Suprapubic skin (tissue), 4 donors: Measurements from ENCODE around the gene TMEM245.

Experiments used
- POLR2A ChIP-seq, 2 donors: fragments of 450-650 bp; IDR thresholded peaks; one replicate each; pipeline ENCODE4 v1.6.1; 2017; ENCODE audit warnings: antibody characterized with exemption in 2 of 2, mild to moderate bottlenecking in 2 of 2, moderate library complexity in 2 of 2
- POLR2AphosphoS5 ChIP-seq, 3 donors: sonication (generic); formaldehyde crosslinking; IDR thresholded peaks; one replicate each; pipeline ENCODE4 v1.6.1; 2017; ENCODE audit warnings: antibody characterized with exemption in 3 of 3
- TF ChIP-seq, protein P1 (sequence below), 2 donors: fragments of 200-600 bp in 1 of 2; fragments of 450-650 bp in 1 of 2; sonication (generic) in 1 of 2; IDR thresholded peaks; one replicate each; pipeline ENCODE4 v1.5.1; 2016 to 2019; ENCODE audit warnings: antibody characterized with exemption in 2 of 2, mild to moderate bottlenecking in 1 of 2, moderate library complexity in 1 of 2

DNA sequence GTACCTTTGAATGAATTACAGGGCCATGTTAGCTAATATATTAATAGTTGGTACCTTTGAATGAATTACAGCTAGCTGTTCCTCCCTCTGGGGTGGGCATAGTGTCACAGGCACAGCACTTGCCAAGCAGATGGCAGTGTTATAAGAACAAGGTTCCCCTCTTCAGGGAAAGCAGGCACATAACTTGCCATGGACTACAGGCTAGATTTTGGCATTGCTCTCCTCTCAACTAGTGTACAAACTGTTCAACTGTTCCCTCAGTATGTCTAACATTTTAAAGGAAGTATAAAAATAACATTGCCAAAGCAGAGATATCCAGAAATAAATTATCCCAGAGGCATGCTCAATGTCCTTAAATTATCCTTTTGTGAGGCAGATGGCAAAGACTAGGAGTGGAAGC is 151.8 kb downstream of the TMEM245 start:
- no peak for TF ChIP-seq POLR2AphosphoS5 (IDR thresholded peaks at IDR 0.05)
- TF ChIP-seq, protein P1, sequence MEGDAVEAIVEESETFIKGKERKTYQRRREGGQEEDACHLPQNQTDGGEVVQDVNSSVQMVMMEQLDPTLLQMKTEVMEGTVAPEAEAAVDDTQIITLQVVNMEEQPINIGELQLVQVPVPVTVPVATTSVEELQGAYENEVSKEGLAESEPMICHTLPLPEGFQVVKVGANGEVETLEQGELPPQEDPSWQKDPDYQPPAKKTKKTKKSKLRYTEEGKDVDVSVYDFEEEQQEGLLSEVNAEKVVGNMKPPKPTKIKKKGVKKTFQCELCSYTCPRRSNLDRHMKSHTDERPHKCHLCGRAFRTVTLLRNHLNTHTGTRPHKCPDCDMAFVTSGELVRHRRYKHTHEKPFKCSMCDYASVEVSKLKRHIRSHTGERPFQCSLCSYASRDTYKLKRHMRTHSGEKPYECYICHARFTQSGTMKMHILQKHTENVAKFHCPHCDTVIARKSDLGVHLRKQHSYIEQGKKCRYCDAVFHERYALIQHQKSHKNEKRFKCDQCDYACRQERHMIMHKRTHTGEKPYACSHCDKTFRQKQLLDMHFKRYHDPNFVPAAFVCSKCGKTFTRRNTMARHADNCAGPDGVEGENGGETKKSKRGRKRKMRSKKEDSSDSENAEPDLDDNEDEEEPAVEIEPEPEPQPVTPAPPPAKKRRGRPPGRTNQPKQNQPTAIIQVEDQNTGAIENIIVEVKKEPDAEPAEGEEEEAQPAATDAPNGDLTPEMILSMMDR (IDR thresholded peaks at IDR 0.05): no peak
- no peak for TF ChIP-seq POLR2A (IDR thresholded peaks at IDR 0.05)
